Myometrial cell (primary cell): ENCODE data around the gene COL9A1. TPM values are rescaled to one million over a fixed set of nuclear protein-coding genes. Genes with fewer than 3 reads are reported as not detected.

ENCODE experiments used
- total RNA-seq: library from RNA; depleted of rRNA; stranded (reverse); fragments of >200 nt; gene quantifications from 2 replicates; pipeline ENCODE4 v1.2.3, GENCODE V29; 2015

COL9A1 gene
- not detected in 2 replicates for total RNA-seq

DNA sequence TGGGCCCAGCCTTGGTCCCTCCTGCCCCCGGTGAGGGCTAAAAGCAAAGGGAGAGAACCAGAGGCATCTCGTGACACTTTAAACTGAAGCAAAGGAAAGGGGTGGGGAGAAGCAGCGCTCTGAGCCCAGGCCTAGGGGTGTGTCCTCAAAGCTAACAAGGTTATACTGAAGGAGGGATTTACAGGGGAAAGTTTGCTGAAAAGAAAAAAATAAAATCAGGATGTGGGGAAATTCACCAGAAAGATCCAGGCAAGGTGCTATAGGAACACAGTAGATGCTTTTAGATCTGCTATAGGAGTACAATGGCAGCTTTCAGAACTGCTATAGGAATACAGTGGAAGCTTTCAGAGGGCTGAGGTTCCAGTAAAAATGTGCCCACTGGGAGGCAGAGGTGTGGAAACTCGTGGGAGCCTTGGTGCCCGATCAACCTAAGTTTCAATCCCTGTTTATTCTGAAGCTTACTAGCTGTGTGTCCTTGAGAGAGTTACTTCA lies at the start of gene COL9A1:
Gene COL9A1 (minus strand): TSS at position 51 of the 492 bp plus-strand sequence. CDS start 160 bp downstream, outside the sequence.

Other genes with a start within 250 kb of the COL9A1 start
- gene FAM135A, start 110.4 kb upstream of the COL9A1 start, total RNA-seq: 3.2 and 5.2 TPM in 2 replicates